ENCODE results near the gene NR1D2. TPM values are rescaled to one million over a fixed set of nuclear protein-coding genes. Genes with fewer than 3 reads are reported as not detected.

NR1D2 gene
- total and polyA plus RNA-seq, 2 donors, result 8.2 to 12.7 TPM

- Histone ChIP-seq H3K27ac (ENCODE audit: low read depth in 1 of 2, low read length in 1 of 2) (no peak overlapping the region), H3K9me3 (ENCODE audit: control insufficient read depth in 2 of 2, insufficient read depth in 1 of 2, low read length in 1 of 2) (peaks cover 0 to 3% of the 10 kb centered on the region in 2 donors), H3K4me3 (ENCODE audit: low read length in 2 of 2) (no peak overlapping the region), H3K27me3 (ENCODE audit: control insufficient read depth in 2 of 2, insufficient read depth in 1 of 2, low read length in 1 of 2) (peaks cover 12 to 16% of the 10 kb centered on the region in 2 donors), H3K36me3 (ENCODE audit: control insufficient read depth in 2 of 2, insufficient read depth in 2 of 2, low read length in 1 of 2) (peaks cover 24 to 34% of the 10 kb centered on the region in 2 donors), H3K4me1 (ENCODE audit: control insufficient read depth in 2 of 2, insufficient read depth in 2 of 2, low read length in 2 of 2) (peaks cover 4 to 17% of the 10 kb centered on the region in 2 donors)
- 97% methylated on average over 5 of the region's 5 CpGs for WGBS
- DNase-seq (ENCODE audit: low read depth in 6 of 9, low spot score in 9 of 9), result no peak
Observed at GRCh38 chr3:23920151-23920655, 24.9 kb upstream of the NR1D2 start.

- Histone ChIP-seq H3K36me3 (ENCODE audit: control insufficient read depth in 2 of 2, insufficient read depth in 2 of 2, low read length in 1 of 2) (peaks cover 24 to 34% of the 10 kb centered on the region in 2 donors), H3K27ac (ENCODE audit: low read depth in 1 of 2, low read length in 1 of 2) (no peak overlapping the region)
Observed at GRCh38 chr3:23921052-23921511, 24.0 kb upstream of the NR1D2 start.

GRCh38 chr3:23923786-23924185 is 21.3 kb upstream of the NR1D2 start:
- H3K36me3 ChIP-seq (ENCODE audit: control insufficient read depth in 2 of 2, insufficient read depth in 2 of 2, low read length in 1 of 2), result peaks cover 20 to 25% of the 10 kb centered on the region in 2 donors
- H3K9me3 ChIP-seq (ENCODE audit: control insufficient read depth in 2 of 2, insufficient read depth in 1 of 2, low read length in 1 of 2), result no peaks in the 10 kb centered on the region
- H3K4me3 ChIP-seq (ENCODE audit: low read length in 2 of 2), result no peak overlapping the region
- WGBS, result 96% methylated on average over 2 of the region's 2 CpGs
- no peak overlapping the region for H3K27ac ChIP-seq (ENCODE audit: low read depth in 1 of 2, low read length in 1 of 2)
- no peaks in the 10 kb centered on the region for H3K27me3 ChIP-seq (ENCODE audit: control insufficient read depth in 2 of 2, insufficient read depth in 1 of 2, low read length in 1 of 2)
- peaks cover 0 to 6% of the 10 kb centered on the region in 2 donors for H3K4me1 ChIP-seq (ENCODE audit: control insufficient read depth in 2 of 2, insufficient read depth in 2 of 2, low read length in 2 of 2)
- no peak for DNase-seq (ENCODE audit: low read depth in 6 of 9, low spot score in 9 of 9)

More at GRCh38 chr3:23921052-23921511, 24.0 kb upstream of the NR1D2 start:
- peaks cover 5 to 7% of the 10 kb centered on the region in 2 donors for H3K27me3 ChIP-seq (ENCODE audit: control insufficient read depth in 2 of 2, insufficient read depth in 1 of 2, low read length in 1 of 2)
- no peak for DNase-seq (ENCODE audit: low read depth in 6 of 9, low spot score in 9 of 9)
- 97% methylated on average over 3 of the region's 3 CpGs for WGBS
- H3K9me3 ChIP-seq (ENCODE audit: control insufficient read depth in 2 of 2, insufficient read depth in 1 of 2, low read length in 1 of 2), result peaks cover 0 to 3% of the 10 kb centered on the region in 2 donors
- H3K4me1 ChIP-seq (ENCODE audit: control insufficient read depth in 2 of 2, insufficient read depth in 2 of 2, low read length in 2 of 2), result peaks cover 4 to 11% of the 10 kb centered on the region in 2 donors
- H3K4me3 ChIP-seq (ENCODE audit: low read length in 2 of 2), result no peak overlapping the region

- WGBS, result 95% methylated on average over 7 of the region's 7 CpGs
- no peak for DNase-seq (ENCODE audit: low read depth in 6 of 9, low spot score in 9 of 9)
- H3K4me3 ChIP-seq (ENCODE audit: low read length in 2 of 2), result no peak overlapping the region
- H3K9me3 ChIP-seq (ENCODE audit: control insufficient read depth in 2 of 2, insufficient read depth in 1 of 2, low read length in 1 of 2), result no peaks in the 10 kb centered on the region
- H3K27me3 ChIP-seq (ENCODE audit: control insufficient read depth in 2 of 2, insufficient read depth in 1 of 2, low read length in 1 of 2), result no peaks in the 10 kb centered on the region
- H3K27ac ChIP-seq (ENCODE audit: low read depth in 1 of 2, low read length in 1 of 2), result no peak overlapping the region
- H3K4me1 ChIP-seq (ENCODE audit: control insufficient read depth in 2 of 2, insufficient read depth in 2 of 2, low read length in 2 of 2), result peaks cover 0 to 4% of the 10 kb centered on the region in 2 donors
- peaks cover 5 to 6% of the 10 kb centered on the region in 2 donors for H3K36me3 ChIP-seq (ENCODE audit: control insufficient read depth in 2 of 2, insufficient read depth in 2 of 2, low read length in 1 of 2)
Observed at GRCh38 chr3:23926246-23926645, 18.8 kb upstream of the NR1D2 start.

- 97% methylated on average over 3 of the region's 3 CpGs for WGBS
- H3K36me3 ChIP-seq (ENCODE audit: control insufficient read depth in 2 of 2, insufficient read depth in 2 of 2, low read length in 1 of 2), result peaks cover 3% of the 10 kb centered on the region in 2 donors
- no peak overlapping the region for H3K4me3 ChIP-seq (ENCODE audit: low read length in 2 of 2)
- no peak for DNase-seq (ENCODE audit: low read depth in 6 of 9, low spot score in 9 of 9)
- H3K9me3 ChIP-seq (ENCODE audit: control insufficient read depth in 2 of 2, insufficient read depth in 1 of 2, low read length in 1 of 2), result no peaks in the 10 kb centered on the region
- H3K27ac ChIP-seq (ENCODE audit: low read depth in 1 of 2, low read length in 1 of 2), result no peak overlapping the region
- no peaks in the 10 kb centered on the region for H3K27me3 ChIP-seq (ENCODE audit: control insufficient read depth in 2 of 2, insufficient read depth in 1 of 2, low read length in 1 of 2)
- H3K4me1 ChIP-seq (ENCODE audit: control insufficient read depth in 2 of 2, insufficient read depth in 2 of 2, low read length in 2 of 2), result peaks cover 0 to 4% of the 10 kb centered on the region in 2 donors
Observed at GRCh38 chr3:23926736-23927135, 18.4 kb upstream of the NR1D2 start.

- 36% methylated on average over 8 of the region's 8 CpGs for WGBS
- H3K27ac ChIP-seq (ENCODE audit: low read depth in 1 of 2, low read length in 1 of 2), result no peak overlapping the region
Observed at GRCh38 chr3:23928524-23928923, 16.6 kb upstream of the NR1D2 start.

GRCh38 chr3:23931597-23931996 is 13.5 kb upstream of the NR1D2 start:
- 73% methylated on average over 3 of the region's 3 CpGs for WGBS
- DNase-seq (ENCODE audit: low read depth in 6 of 9, low spot score in 9 of 9), result no peak
- H3K4me1 ChIP-seq (ENCODE audit: control insufficient read depth in 2 of 2, insufficient read depth in 2 of 2, low read length in 2 of 2), result peaks cover 0 to 4% of the 10 kb centered on the region in 2 donors
- H3K9me3 ChIP-seq (ENCODE audit: control insufficient read depth in 2 of 2, insufficient read depth in 1 of 2, low read length in 1 of 2), result no peaks in the 10 kb centered on the region
- no peak overlapping the region for H3K27ac ChIP-seq (ENCODE audit: low read depth in 1 of 2, low read length in 1 of 2)
- H3K36me3 ChIP-seq (ENCODE audit: control insufficient read depth in 2 of 2, insufficient read depth in 2 of 2, low read length in 1 of 2), result no peaks in the 10 kb centered on the region
- no peaks in the 10 kb centered on the region for H3K27me3 ChIP-seq (ENCODE audit: control insufficient read depth in 2 of 2, insufficient read depth in 1 of 2, low read length in 1 of 2)
- H3K4me3 ChIP-seq (ENCODE audit: low read length in 2 of 2), result no peak overlapping the region

More at GRCh38 chr3:23928524-23928923, 16.6 kb upstream of the NR1D2 start:
- no peaks in the 10 kb centered on the region for H3K27me3 ChIP-seq (ENCODE audit: control insufficient read depth in 2 of 2, insufficient read depth in 1 of 2, low read length in 1 of 2)
- H3K36me3 ChIP-seq (ENCODE audit: control insufficient read depth in 2 of 2, insufficient read depth in 2 of 2, low read length in 1 of 2), result no peaks in the 10 kb centered on the region
- DNase-seq (ENCODE audit: low read depth in 6 of 9, low spot score in 9 of 9), result no peak
- peaks cover 0 to 4% of the 10 kb centered on the region in 2 donors for H3K4me1 ChIP-seq (ENCODE audit: control insufficient read depth in 2 of 2, insufficient read depth in 2 of 2, low read length in 2 of 2)
- no peaks in the 10 kb centered on the region for H3K9me3 ChIP-seq (ENCODE audit: control insufficient read depth in 2 of 2, insufficient read depth in 1 of 2, low read length in 1 of 2)
- H3K4me3 ChIP-seq (ENCODE audit: low read length in 2 of 2), result no peak overlapping the region

GRCh38 chr3:23932571-23932970 is 12.5 kb upstream of the NR1D2 start:
- DNase-seq (ENCODE audit: low read depth in 6 of 9, low spot score in 9 of 9), result no peak
- no peak overlapping the region for H3K27ac ChIP-seq (ENCODE audit: low read depth in 1 of 2, low read length in 1 of 2)
- no peak overlapping the region for H3K4me3 ChIP-seq (ENCODE audit: low read length in 2 of 2)
- H3K36me3 ChIP-seq (ENCODE audit: control insufficient read depth in 2 of 2, insufficient read depth in 2 of 2, low read length in 1 of 2), result no peaks in the 10 kb centered on the region
- WGBS, result 67% methylated on average over 4 of the region's 4 CpGs
- H3K4me1 ChIP-seq (ENCODE audit: control insufficient read depth in 2 of 2, insufficient read depth in 2 of 2, low read length in 2 of 2), result peaks cover 0 to 4% of the 10 kb centered on the region in 2 donors
- H3K27me3 ChIP-seq (ENCODE audit: control insufficient read depth in 2 of 2, insufficient read depth in 1 of 2, low read length in 1 of 2), result no peaks in the 10 kb centered on the region
- no peaks in the 10 kb centered on the region for H3K9me3 ChIP-seq (ENCODE audit: control insufficient read depth in 2 of 2, insufficient read depth in 1 of 2, low read length in 1 of 2)

GRCh38 chr3:23934253-23934652 is 10.8 kb upstream of the NR1D2 start:
- Histone ChIP-seq H3K9me3 (ENCODE audit: control insufficient read depth in 2 of 2, insufficient read depth in 1 of 2, low read length in 1 of 2) (no peaks in the 10 kb centered on the region), H3K4me1 (ENCODE audit: control insufficient read depth in 2 of 2, insufficient read depth in 2 of 2, low read length in 2 of 2) (no peaks in the 10 kb centered on the region), H3K4me3 (ENCODE audit: low read length in 2 of 2) (no peak overlapping the region), H3K36me3 (ENCODE audit: control insufficient read depth in 2 of 2, insufficient read depth in 2 of 2, low read length in 1 of 2) (no peaks in the 10 kb centered on the region), H3K27me3 (ENCODE audit: control insufficient read depth in 2 of 2, insufficient read depth in 1 of 2, low read length in 1 of 2) (no peaks in the 10 kb centered on the region), H3K27ac (ENCODE audit: low read depth in 1 of 2, low read length in 1 of 2) (no peak overlapping the region)
- 74% methylated on average over 4 of the region's 4 CpGs for WGBS
- no peak for DNase-seq (ENCODE audit: low read depth in 6 of 9, low spot score in 9 of 9)
